H1 (cell line): ENCODE results near the gene B4GALNT1. TPM values are rescaled to one million over a fixed set of nuclear protein-coding genes. Genes with fewer than 3 reads are reported as not detected.
A peak's percentile ranks its signal among the peaks of the same experiment; 100 is the strongest.

Source experiments
- CTCF ChIA-PET: fragments of 300-600 bp; sonication (Branson Sonifier 250); formaldehyde crosslinking; loops from one replicate; lab custom pipeline; 2021; ENCODE audit not compliant: partially characterized antibody; lab: Charles Lee
- POLR2A ChIA-PET: fragments of 300-600 bp; sonication (Branson Sonifier 250); formaldehyde crosslinking; loops from one replicate; lab custom pipeline; 2021; ENCODE audit warnings: inconsistent platforms; ENCODE audit not compliant: partially characterized antibody; lab: Charles Lee
- DNase-seq, 2 experiments: peaks; one replicate each; pipeline versions ENCODE4 v3.0.0 to v3.0.0-alpha.2; 2010 to 2022; ENCODE audit warnings: low spot score in 2 of 2, low read depth in 1 of 2, mixed read lengths in 1 of 2
- FAIRE-seq: peaks from 2 replicates; lab custom pipeline; 2011; peaks lifted over from hg19 to GRCh38; lab: Jason Lieb, UNC
- H2AFZ ChIP-seq: 2 replicates; pipeline ENCODE4 v1.8.1; 2012; ENCODE audit warnings: low read length, inconsistent platforms
- H2AK5ac ChIP-seq: 2 replicates; pipeline ENCODE4 v1.6.1; 2013; ENCODE audit warnings: low read depth, low read length
- H2BK120ac ChIP-seq: replicated peaks from 2 replicates; pipeline ENCODE3; 2013; ENCODE audit warnings: low read depth, low read length, inconsistent platforms
- H2BK12ac ChIP-seq: 2 replicates; pipeline ENCODE4 v1.6.1; 2013; ENCODE audit warnings: low read depth, low read length
- H2BK15ac ChIP-seq: 2 replicates; pipeline ENCODE4 v1.6.1; 2013; ENCODE audit warnings: low read length
- H2BK20ac ChIP-seq: 2 replicates; pipeline ENCODE4 v1.6.1; 2013; ENCODE audit warnings: low read length
- H2BK5ac ChIP-seq: 2 replicates; pipeline ENCODE4 v1.6.1; 2013; ENCODE audit warnings: low read depth, low read length
- H3K14ac ChIP-seq: 2 replicates; pipeline ENCODE4 v1.6.1; 2013; ENCODE audit warnings: inconsistent platforms; ENCODE audit not compliant: insufficient read length
- H3K18ac ChIP-seq: 2 replicates; pipeline ENCODE4 v1.6.1; 2013; ENCODE audit warnings: low read length; ENCODE audit errors: extremely low read depth
- H3K23ac ChIP-seq: 2 replicates; pipeline ENCODE4 v1.6.1; 2013; ENCODE audit warnings: inconsistent platforms; ENCODE audit not compliant: insufficient read length
- H3K23me2 ChIP-seq: 2 replicates; pipeline ENCODE4 v1.6.1; 2013; ENCODE audit warnings: low read depth, low read length
- H3K27ac ChIP-seq: 2 replicates; pipeline ENCODE4 v1.6.1; 2011; ENCODE audit warnings: low read depth, low read length, inconsistent platforms
- H3K27me3 ChIP-seq, 4 experiments: replicated peaks in 1 of 4; 1 replicate in 1 of 4; 2 replicates in 3 of 4; pipeline versions ENCODE4 v1.6.1 to v1.8.1; 2011 to 2013; ENCODE audit warnings: low read length in 3 of 4, mild to moderate bottlenecking in 3 of 4, inconsistent platforms in 2 of 4, mixed read lengths in 2 of 4, moderate library complexity in 1 of 4; ENCODE audit not compliant: control insufficient read depth in 3 of 4, insufficient read depth in 3 of 4; ENCODE audit errors: extremely low read depth in 1 of 4
- H3K36me3 ChIP-seq, 4 experiments: 2 replicates each; pipeline versions ENCODE4 v1.6.1 to v1.8.1; 2011 to 2013; ENCODE audit warnings: mild to moderate bottlenecking in 4 of 4, low read length in 3 of 4, moderate library complexity in 2 of 4, control low read depth in 1 of 4, inconsistent platforms in 1 of 4; ENCODE audit not compliant: insufficient read depth in 4 of 4, control insufficient read depth in 2 of 4
- H3K4ac ChIP-seq: replicated peaks from 2 replicates; pipeline ENCODE3; 2013; ENCODE audit warnings: low read length, low read depth, mixed read lengths, inconsistent platforms; ENCODE audit not compliant: insufficient read length
- H3K4me1 ChIP-seq, 4 experiments: replicated peaks in 1 of 4; 1 replicate in 1 of 4; 2 replicates in 3 of 4; pipeline versions ENCODE4 v1.6.1 to v1.8.1; 2011 to 2013; ENCODE audit warnings: low read length in 3 of 4, inconsistent platforms in 2 of 4, mixed read lengths in 1 of 4; ENCODE audit not compliant: insufficient read depth in 4 of 4, control insufficient read depth in 3 of 4
- H3K4me2 ChIP-seq, 2 experiments: 2 replicates each; pipeline versions ENCODE4 v1.6.1 to v1.8.1; 2011 to 2013; ENCODE audit warnings: low read depth in 2 of 2, low read length in 2 of 2, control low read depth in 1 of 2, inconsistent platforms in 1 of 2, mild to moderate bottlenecking in 1 of 2; ENCODE audit not compliant: insufficient read depth in 1 of 2
- H3K4me3 ChIP-seq, 4 experiments: fragments of 200-600, 300-600 bp in 1 of 4; sonication (generic), shearing (Covaris generic), sonication (Bioruptor Twin) in 1 of 4; 2 replicates each; pipeline versions ENCODE4 v1.5.1 to v1.8.1; 2011 to 2016; ENCODE audit warnings: low read length in 4 of 4, low read depth in 3 of 4, control low read depth in 2 of 4, inconsistent platforms in 2 of 4, mild to moderate bottlenecking in 2 of 4, mixed read lengths in 1 of 4, moderate library complexity in 1 of 4; ENCODE audit not compliant: insufficient read depth in 2 of 4; ENCODE audit errors: extremely low read depth in 1 of 4
- H3K56ac ChIP-seq: replicated peaks from 2 replicates; pipeline ENCODE3; 2013; ENCODE audit warnings: low read depth, mild to moderate bottlenecking, mixed read lengths, low read length, inconsistent platforms; ENCODE audit not compliant: insufficient read length
- H3K79me1 ChIP-seq: 2 replicates; pipeline ENCODE4 v1.6.1; 2013; ENCODE audit warnings: low read depth, low read length, control low read depth
- H3K79me2 ChIP-seq, 2 experiments: 2 replicates each; pipeline versions ENCODE4 v1.6.1 to v1.8.1; 2012 to 2013; ENCODE audit warnings: low read length in 2 of 2, mild to moderate bottlenecking in 2 of 2, inconsistent platforms in 1 of 2; ENCODE audit not compliant: insufficient read depth in 2 of 2, control insufficient read depth in 1 of 2
- H3K9ac ChIP-seq, 4 experiments: replicated peaks in 1 of 4; 1 replicate in 1 of 4; 2 replicates in 3 of 4; pipeline versions ENCODE4 v1.6.1 to v1.8.1; 2011 to 2013; ENCODE audit warnings: low read depth in 3 of 4, low read length in 3 of 4, control low read depth in 2 of 4, mild to moderate bottlenecking in 2 of 4, moderate library complexity in 2 of 4, inconsistent platforms in 1 of 4; ENCODE audit errors: extremely low read depth in 1 of 4
- H3K9me3 ChIP-seq, 2 experiments: 2 replicates each; pipeline versions ENCODE4 v1.6.1 to v1.8.1; 2012 to 2013; ENCODE audit warnings: mild to moderate bottlenecking in 2 of 2, moderate library complexity in 2 of 2, control low read depth in 1 of 2, inconsistent platforms in 1 of 2, low read depth in 1 of 2, low read length in 1 of 2, mixed read lengths in 1 of 2; ENCODE audit not compliant: insufficient read depth in 2 of 2
- H4K20me1 ChIP-seq, 2 experiments: replicated peaks in 1 of 2; 2 replicates each; pipeline versions ENCODE3 to v1.8.1; 2011 to 2013; ENCODE audit warnings: inconsistent platforms in 2 of 2, low read length in 2 of 2, mild to moderate bottlenecking in 1 of 2; ENCODE audit not compliant: insufficient read depth in 2 of 2, control insufficient read depth in 1 of 2
- H4K5ac ChIP-seq: 2 replicates; pipeline ENCODE4 v1.6.1; 2013; ENCODE audit warnings: low read length, low read depth, mixed read lengths, inconsistent platforms; ENCODE audit not compliant: insufficient read length
- H4K8ac ChIP-seq: 2 replicates; pipeline ENCODE4 v1.8.0; 2013; ENCODE audit warnings: mild to moderate bottlenecking, moderate library complexity, low read length, inconsistent platforms; ENCODE audit not compliant: insufficient read depth; ENCODE audit errors: extremely low read depth
- H4K91ac ChIP-seq: replicated peaks from 2 replicates; pipeline ENCODE3; 2013; ENCODE audit warnings: low read length, mixed read lengths, inconsistent platforms; ENCODE audit not compliant: insufficient read length
- BACH1 ChIP-seq: IDR thresholded peaks from 2 replicates; pipeline ENCODE4 v1.6.1; 2012; ENCODE audit warnings: low read length, improper control_type of control experiment
- CBX5 ChIP-seq: fragments of 300-800, 300-1000 bp; sonication (generic); IDR thresholded peaks from 2 replicates; pipeline ENCODE4 v1.7.1; 2016; ENCODE audit warnings: antibody characterized with exemption, low read length, low read depth
- E2F6 ChIP-seq: IDR thresholded peaks from 2 replicates; pipeline ENCODE4 v1.6.1; 2012; ENCODE audit warnings: inconsistent platforms
- EGR1 ChIP-seq: IDR thresholded peaks from 2 replicates; pipeline ENCODE4 v1.6.1; 2011; ENCODE audit warnings: low read depth, low read length, borderline replicate concordance
- FOSL1 ChIP-seq: IDR thresholded peaks from 2 replicates; pipeline ENCODE4 v1.6.1; 2011; ENCODE audit warnings: mild to moderate bottlenecking, low read depth, low read length, moderate library complexity; ENCODE audit not compliant: insufficient read depth
- HDAC6 ChIP-seq: IDR thresholded peaks from one replicate; pipeline ENCODE4 v1.7.1; 2012; ENCODE audit warnings: low read depth, mild to moderate bottlenecking, inconsistent platforms, low read length, moderate library complexity
- JUN ChIP-seq: IDR thresholded peaks from 2 replicates; pipeline ENCODE4 v1.6.1; 2011; ENCODE audit warnings: low read depth, mild to moderate bottlenecking, improper control_type of control experiment, low read length
- RXRA ChIP-seq: IDR thresholded peaks from 2 replicates; pipeline ENCODE4 v1.6.1; 2011; ENCODE audit warnings: low read depth, mild to moderate bottlenecking, low read length, moderate library complexity; ENCODE audit not compliant: insufficient read depth
- SIX5 ChIP-seq: IDR thresholded peaks from 2 replicates; pipeline ENCODE4 v1.6.1; 2011; ENCODE audit warnings: mild to moderate bottlenecking, low read depth, low read length
- SRF ChIP-seq: IDR thresholded peaks from 2 replicates; pipeline ENCODE4 v1.6.1; 2011; ENCODE audit warnings: mild to moderate bottlenecking, low read depth, low read length, moderate library complexity
- SUZ12 ChIP-seq: fragments of 200-600 bp; sonication (generic); IDR thresholded peaks from 2 replicates; pipeline ENCODE4 v1.6.1; 2012; ENCODE audit warnings: mild to moderate bottlenecking, inconsistent platforms, low read length, moderate library complexity, mixed read lengths
- WGBS, 2 experiments: shearing (Covaris generic) in 1 of 2; methylation state at CpG; one replicate each; pipeline versions ENCODE4 v1.1.6 to v1.1.7; 2013 to 2015; ENCODE audit warnings: low lambda C conversion rate in 2 of 2, mixed read lengths in 2 of 2, inconsistent platforms in 1 of 2, low coverage in 1 of 2, missing lambda C conversion rate in 1 of 2; ENCODE audit not compliant: insufficient replicate concordance in 2 of 2, insufficient coverage in 1 of 2, insufficient read length in 1 of 2; ENCODE audit errors: extremely low coverage in 1 of 2, missing lambda C conversion rate in 1 of 2; 5-methylcytosine and 5-hydroxymethylcytosine counted together
- polyA plus RNA-seq, 7 experiments: library from polyadenylated mRNA; depleted of rRNA in 3 of 7; stranded (reverse) in 5 of 7; unstranded in 2 of 7; fragments of >200 nt in 5 of 7; fragments of 200-250 nt in 2 of 7; gene quantifications; 1 replicate in 5 of 7; 2 replicates in 1 of 7; 4 replicates in 1 of 7; pipeline versions ENCODE4 v1.2.1 to v1.2.3, GENCODE V29; 2011 to 2013; ENCODE audit warnings: missing spikeins in 2 of 7, mixed read lengths in 2 of 7
- total RNA-seq: library from RNA; stranded (reverse); fragmentation: NEBNext Ultra II Directional; extraction: Animal tissue kit (Norgen Biotek cat#: 25700); gene quantifications from 2 replicates; pipeline ENCODE4 v1.2.1, GENCODE V29; 2021

The B4GALNT1 gene
- total and polyA plus RNA-seq, 2 of the 8 experiments (the other 6 are each of a cell fraction or from before 2014, with no cell fraction given) = 1.5 to 2.3 TPM

- Histone ChIP-seq H3K56ac (peak overlapping the region; percentile 6), H2BK120ac (no peak overlapping the region)
- no peak for FAIRE-seq
- TF ChIP-seq HDAC6 (no peak), CBX5 (no peak), JUN (no peak), EGR1 (peak; percentile 18; the same call in 1 of the 2 replicates), FOSL1 (0 out of 2 replicates have a peak, but pooled peaks have one; percentile 31), SRF (no peak), RXRA (no peak), BACH1 (no peak), E2F6 (no peak), SIX5 (no peak), SUZ12 (no peak)
Observed at GRCh38 chr12:57609781-57610553, 23.0 kb downstream of the B4GALNT1 start.

More at GRCh38 chr12:57609781-57610553, 23.0 kb downstream of the B4GALNT1 start:
- DNase-seq = peak in 1 of 2 experiments; percentile 57
- Histone ChIP-seq H2AFZ (no peak overlapping the region), H2BK20ac (no peak overlapping the region), H4K20me1 (no peaks in the 10 kb centered on the region), H3K27me3 (peaks cover 4 to 49% (median 36%) of the 10 kb centered on the region in 4 experiments), H3K4me1 (peaks cover 8 to 17% (median 13%) of the 10 kb centered on the region in 4 experiments), H4K5ac (no peak overlapping the region), H3K23ac (no peak overlapping the region), H2AK5ac (no peak overlapping the region), H3K79me2 (peaks cover 0 to 10% of the 10 kb centered on the region in 2 experiments; a peak in 1 of 4 replicates), H4K8ac (no peak overlapping the region; the same call in 1 of the 2 replicates), H2BK15ac (no peak overlapping the region), H3K27ac (no peak overlapping the region), H3K9ac (no peak overlapping the region), H3K79me1 (no peaks in the 10 kb centered on the region; the same call in 1 of the 2 replicates), H3K36me3 (peaks cover 0 to 5% (median 3%) of the 10 kb centered on the region in 4 experiments; a peak in 3 of 8 replicates), H2BK12ac (0 out of 2 replicates have a peak overlapping the region, but pooled peaks have one; percentile 27), H3K4ac (no peak overlapping the region), H3K4me3 (peak overlapping the region; percentile 50 to 73 (median 56)), H3K9me3 (no peaks in the 10 kb centered on the region), H3K14ac (no peak overlapping the region), H4K91ac (no peak overlapping the region), H3K23me2 (peaks cover 24% of the 10 kb centered on the region), H2BK5ac (no peak overlapping the region), H3K18ac (peak overlapping the region; percentile 66; the same call in 1 of the 2 replicates), H3K4me2 (peak overlapping the region; percentile 88 to 97)
- CTCF ChIA-PET = interaction anchor here (1.0 to 12.5 kb wide), 12 partner anchors 10 to 383 kb away, joined by 3 to 124 read pairs (median 6); partner anchors contain the start of genes B4GALNT1 and PIP4K2C
- POLR2A ChIA-PET = interaction anchor here (0.9 to 7.7 kb wide), 19 partner anchors 10 to 148 kb away, joined by 3 to 60 read pairs (median 6); partner anchors contain the start of genes AGAP2, PIP4K2C and TSPAN31
- 3% methylated on average over 27 of the region's 34 CpGs; no CpG with 5 or more reads in 1 of the 2 experiments for WGBS, 2 experiments
